Retina (tissue), 1 donor: ENCODE data around the gene EPHX1.

ENCODE experiments used
- DNase-seq: peaks from one replicate; pipeline ENCODE4 v3.0.0-alpha.2; 2016

EPHX1 gene

DNA sequence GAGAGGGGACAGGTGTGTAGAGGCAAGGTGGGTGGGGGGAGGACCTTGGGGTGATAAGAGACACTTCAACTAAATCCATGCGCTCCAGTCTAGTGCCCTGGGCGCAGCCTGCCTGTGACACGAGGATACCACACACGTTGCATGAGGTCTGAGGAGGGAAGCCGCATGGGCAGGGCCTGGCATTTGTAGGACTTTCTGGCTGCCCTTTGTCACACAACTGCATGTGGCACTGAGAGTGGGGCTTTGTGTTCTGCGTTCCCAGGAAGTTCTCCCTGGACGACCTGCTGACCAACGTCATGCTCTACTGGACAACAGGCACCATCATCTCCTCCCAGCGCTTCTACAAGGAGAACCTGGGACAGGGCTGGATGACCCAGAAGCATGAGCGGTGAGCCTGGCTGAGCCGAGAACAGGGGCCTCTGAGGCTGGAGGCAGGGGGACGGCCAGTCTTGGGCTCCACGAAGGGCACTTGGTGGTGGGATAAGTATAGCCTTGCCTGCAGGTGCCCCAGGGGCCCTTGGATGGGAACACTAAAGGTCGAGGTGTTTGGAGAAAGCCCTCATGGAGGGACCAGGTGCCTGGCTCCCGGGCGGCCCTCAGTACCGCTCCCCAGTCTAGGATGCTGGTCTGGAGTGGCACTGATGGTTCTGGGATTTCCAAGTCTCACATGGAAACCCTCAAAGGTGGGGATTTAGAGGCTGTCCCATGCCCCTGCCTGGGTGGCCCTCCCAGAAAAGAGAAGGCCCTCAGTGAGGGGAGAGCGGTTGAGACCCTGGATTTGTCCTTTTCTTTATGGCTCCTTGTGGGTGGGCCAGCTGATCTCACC, 34.5 kb downstream of the EPHX1 start:
- no peak for DNase-seq

DNA sequence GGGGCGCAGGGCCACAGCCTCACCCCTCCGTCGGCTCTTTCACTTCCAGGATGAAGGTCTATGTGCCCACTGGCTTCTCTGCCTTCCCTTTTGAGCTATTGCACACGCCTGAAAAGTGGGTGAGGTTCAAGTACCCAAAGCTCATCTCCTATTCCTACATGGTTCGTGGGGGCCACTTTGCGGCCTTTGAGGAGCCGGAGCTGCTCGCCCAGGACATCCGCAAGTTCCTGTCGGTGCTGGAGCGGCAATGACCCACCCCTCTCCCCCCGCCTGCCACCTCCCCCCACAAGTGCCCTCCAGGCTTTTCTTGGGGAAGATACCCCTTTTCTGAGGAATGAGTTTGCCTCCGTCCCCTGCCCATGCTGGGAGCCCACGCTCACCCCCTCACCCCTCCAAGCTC, 35.2 kb downstream of the EPHX1 start:
- DNase-seq = no peak

DNA sequence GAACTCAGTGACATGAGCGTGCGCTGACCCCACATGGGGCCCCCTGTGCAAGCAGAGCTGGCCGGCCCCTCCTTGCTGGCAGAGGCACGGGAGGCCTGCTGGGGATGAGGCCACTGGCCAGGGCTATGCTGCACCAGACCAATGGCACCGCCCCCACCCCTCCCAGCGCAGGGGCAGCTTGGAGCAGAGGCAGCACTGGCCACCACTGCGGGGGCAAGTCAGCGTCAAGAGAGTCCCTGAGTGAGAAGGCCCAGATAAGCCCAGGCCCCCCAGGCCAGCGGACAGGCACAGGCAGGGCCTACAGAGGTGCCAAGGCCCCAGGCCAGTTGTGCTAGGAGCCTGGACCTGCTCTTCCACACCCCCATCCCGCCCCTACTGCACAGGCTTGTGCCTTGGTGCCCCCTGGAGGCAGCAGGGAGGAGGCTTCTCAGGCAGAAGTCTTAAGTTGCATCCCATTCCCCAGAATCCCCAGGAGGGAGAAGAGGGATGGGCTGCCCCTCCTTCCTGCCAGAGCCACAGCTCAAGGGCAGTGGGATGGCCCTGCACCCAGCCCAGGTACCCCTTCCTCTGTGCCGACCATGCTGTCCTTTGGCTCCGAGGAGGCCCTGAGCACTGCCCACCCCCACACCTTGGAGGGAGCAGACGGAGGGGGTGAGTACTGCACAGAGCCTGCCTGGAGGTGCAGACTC, 35.8 kb downstream of the EPHX1 start:
- DNase-seq = peak; percentile 70

- DNase-seq = no peak
Measured at GRCh38 chr1:225846331-225847310, 36.7 kb downstream of the EPHX1 start.

DNA sequence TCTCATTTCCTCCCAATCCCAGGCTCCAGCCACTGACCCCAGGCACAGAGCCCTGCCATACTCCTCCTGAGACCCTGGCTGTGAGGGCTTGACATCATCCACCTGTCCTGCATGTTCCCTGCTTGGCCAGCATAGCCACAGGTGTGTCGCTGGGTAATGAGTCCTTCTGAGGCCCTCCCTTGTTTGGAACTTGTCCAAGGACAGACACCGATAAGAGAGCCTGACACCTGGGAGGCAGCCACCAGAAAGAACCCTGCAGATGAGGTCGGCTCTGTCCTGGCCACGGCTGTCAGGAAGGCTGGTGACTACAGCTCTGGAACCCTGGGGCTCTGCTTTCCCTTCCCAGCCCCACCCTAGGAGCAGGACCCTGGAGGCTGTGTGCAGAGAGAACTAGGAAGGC, 37.7 kb downstream of the EPHX1 start:
- no peak for DNase-seq

DNA sequence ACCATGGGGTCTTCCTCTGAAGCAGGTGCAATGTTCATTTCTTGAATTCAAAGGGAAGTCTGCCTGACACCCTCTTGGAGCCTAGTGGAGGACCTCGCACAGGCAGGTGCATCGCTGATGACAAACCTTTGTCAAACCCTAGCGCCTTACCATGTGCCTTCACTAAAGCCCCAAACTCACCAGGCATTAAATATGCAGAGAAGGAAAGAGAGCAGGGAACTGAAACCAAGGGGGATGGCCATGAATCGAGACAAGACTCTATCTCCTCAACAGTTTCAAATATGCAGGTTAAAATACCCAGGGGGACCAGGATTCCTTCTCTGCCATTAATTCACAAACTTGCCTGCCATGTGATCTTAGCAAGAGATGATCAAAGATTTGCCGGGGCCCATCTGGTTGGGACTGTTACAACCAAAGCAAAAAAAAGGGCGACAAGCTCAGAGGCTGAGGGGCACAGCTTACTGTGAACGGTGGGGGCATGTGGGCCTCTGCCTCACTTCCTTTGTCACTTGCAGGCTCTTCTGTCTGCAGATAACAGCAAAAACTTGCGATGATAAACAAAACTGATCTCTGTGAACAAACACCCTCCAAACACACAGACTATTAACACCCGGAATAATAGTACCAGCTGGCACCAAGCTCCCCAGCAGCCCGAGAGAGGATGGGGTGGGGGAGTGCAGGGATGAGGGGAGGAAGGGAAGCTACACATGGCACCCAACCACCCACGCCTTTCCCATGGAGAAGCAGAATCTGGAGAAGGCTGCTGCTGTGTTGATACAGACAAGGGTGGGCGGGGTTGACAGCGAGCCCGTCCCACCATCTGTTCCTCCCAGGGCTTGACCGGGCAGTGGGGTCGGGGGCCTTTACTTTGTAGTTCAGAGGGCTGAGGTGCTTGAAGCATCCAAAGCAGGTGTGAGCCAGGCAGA, 38.4 kb downstream of the EPHX1 start:
- DNase-seq = peak; percentile 43

- DNase-seq = no peak
Measured at GRCh38 chr1:225849925-225850324, 40.0 kb downstream of the EPHX1 start.

DNA sequence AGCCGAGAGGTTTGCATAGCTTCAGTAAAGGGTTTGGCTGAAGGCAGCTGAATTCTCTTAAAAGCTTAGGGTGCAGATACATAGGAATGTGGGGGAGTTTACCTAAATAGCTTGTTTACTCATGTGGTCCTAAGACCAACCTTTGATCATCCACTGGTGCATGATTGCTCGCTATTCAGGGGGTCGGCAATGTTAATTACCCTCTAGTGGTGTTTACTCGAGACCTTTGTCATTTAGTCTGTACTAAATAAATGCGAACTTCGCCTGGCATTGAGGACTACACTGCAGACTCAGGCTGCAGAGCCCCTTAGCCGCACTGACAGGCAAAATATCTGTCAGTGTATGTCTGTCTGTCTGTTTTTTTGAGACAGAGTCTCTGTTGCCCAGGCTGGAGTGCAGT, 40.4 kb downstream of the EPHX1 start:
- DNase-seq = no peak

- no peak for DNase-seq
Measured at GRCh38 chr1:225851805-225852204, 41.9 kb downstream of the EPHX1 start.

GRCh38 chr1:225852413-225853124, 42.6 kb downstream of the EPHX1 start:
- DNase-seq = no peak

GRCh38 chr1:225853441-225853840, 43.5 kb downstream of the EPHX1 start:
- DNase-seq = no peak

- peak; percentile 51 for DNase-seq
Measured at GRCh38 chr1:225855503-225856300, 45.8 kb downstream of the EPHX1 start.

- DNase-seq = no peak
Measured at GRCh38 chr1:225857256-225857655, 47.3 kb downstream of the EPHX1 start.

DNA sequence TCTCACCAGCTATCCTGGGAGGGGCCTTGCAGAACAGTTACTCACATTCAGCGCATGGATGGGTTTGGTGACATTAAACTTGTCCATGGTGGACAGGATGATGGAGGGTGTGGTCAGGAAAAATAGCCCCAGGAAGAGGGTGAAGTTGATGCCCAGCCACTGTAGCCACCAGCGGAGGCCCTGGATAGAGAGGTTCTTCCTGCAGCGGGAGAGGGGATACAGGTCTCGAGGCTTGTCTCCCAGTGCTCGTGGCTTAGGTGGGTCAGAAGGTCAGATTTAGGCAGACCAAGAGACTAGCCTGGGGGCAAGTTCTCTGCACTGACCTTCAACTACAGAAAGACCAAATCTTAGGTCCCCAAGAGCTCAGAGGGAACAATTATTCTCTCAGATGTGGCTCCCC, 49.2 kb downstream of the EPHX1 start:
- DNase-seq = no peak

DNA sequence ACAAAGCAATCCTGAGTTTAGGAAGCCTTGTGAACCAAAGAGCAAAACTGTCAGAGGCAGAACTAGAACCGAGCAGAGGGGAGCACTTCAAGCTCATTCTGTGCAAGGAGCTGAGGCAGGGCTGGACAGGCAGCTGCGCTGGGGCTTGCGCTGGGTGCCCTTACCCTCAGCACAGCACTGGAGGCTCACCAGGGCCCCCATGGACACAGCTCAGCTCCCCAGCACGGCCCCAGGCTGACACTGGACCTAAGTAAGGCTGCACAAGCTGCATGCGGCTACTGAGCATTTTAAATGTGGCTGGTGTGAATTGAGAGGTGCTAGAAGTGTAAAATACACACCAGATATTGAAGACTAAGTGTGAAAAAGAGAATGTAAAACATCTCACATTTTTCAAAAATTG, 50.2 kb downstream of the EPHX1 start:
- no peak for DNase-seq

DNA sequence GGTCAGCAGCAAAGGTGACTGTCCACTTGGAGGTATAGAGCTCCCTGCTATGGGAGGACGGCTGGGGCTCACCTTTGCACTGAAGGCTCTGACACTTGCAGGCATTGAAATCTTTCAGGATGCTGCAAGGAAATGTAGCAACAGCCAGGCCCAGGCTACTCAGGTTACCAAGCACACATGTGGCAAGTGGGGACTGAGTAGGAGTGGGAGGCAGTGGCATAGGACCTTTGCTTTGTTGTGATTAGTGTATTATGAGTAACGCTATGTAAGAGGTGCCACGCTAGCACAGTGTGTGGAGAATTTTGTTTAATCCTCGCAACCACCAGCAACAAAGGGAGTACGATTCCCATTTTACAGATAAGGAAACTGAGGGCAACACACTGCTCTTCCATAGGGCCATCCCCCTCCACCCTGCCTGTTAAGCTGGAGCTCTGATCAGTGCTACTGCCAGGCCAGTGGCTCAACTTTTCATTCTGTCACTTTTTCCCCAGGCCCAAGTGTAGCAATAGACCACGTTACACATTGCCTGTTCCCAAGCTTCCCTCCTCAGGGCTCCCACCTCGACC, 51.0 kb downstream of the EPHX1 start:
- DNase-seq = no peak

GRCh38 chr1:225861834-225862580, 52.1 kb downstream of the EPHX1 start:
- DNase-seq = no peak

DNA sequence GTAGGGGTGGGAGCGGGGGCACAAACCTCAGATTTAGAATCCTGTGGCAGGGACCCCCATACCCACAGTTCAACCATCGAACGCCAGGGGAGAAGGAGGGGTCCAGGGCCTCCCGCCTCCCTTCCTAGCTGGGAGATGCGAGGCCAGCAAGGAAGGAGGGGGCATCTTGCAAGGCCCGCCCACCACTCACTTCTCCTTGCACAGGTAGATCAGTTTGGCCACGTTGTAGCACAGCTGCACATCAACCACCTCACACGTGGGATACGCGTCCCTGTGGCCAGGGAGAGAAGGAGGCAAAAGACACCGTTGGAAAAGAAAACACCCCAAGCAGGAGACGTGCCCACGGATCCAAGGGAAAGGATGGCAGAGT, 52.6 kb downstream of the EPHX1 start:
- no peak for DNase-seq

DNA sequence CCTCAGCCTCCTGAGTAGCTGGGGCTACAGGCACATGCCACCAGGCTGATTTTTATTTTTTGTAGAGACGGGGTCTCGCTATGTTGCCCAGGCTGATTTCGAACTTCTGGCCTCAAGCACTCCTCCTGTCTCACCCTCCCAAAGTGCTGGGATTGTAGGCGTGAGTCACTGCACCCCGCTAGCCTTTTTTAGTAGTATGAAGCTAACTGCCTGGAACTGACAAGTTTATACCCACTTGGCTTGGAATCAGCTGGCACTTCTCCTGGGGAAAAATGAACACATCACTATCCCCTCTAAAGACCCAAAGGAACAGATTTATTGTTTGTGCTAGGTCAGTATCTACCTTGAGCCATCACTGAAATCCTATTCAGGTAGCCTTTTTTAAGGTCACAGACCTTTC, 53.2 kb downstream of the EPHX1 start:
- no peak for DNase-seq

GRCh38 chr1:225865514-225865913, 55.6 kb downstream of the EPHX1 start:
- no peak for DNase-seq
